Central memory CD4-positive, alpha-beta T cell (primary cell): ENCODE data around the gene SORCS2.

Experiments used
- DNase-seq: peaks from one replicate; pipeline ENCODE4 v3.0.0; 2022

The SORCS2 gene

DNA sequence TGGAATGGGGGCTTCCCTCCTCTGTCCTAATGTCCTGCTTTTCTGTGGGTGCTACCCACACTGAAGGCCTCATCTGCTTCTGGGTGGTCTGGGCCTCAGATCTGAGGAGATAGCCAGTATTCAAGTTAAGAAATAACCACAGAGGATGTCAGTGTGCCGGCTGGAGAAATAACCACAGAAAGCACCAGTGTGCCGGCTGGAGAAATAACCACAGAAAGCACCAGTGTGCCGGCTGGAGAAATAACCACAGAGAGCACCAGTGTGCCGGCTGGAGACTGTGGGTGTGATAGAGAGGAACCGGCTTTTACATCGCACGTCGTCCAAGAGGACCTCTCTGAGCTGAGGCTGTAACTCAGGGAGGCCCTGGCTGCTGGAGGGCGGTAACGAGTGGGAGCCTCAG lies 308.1 kb downstream of the SORCS2 start:
- no peak for DNase-seq

DNA sequence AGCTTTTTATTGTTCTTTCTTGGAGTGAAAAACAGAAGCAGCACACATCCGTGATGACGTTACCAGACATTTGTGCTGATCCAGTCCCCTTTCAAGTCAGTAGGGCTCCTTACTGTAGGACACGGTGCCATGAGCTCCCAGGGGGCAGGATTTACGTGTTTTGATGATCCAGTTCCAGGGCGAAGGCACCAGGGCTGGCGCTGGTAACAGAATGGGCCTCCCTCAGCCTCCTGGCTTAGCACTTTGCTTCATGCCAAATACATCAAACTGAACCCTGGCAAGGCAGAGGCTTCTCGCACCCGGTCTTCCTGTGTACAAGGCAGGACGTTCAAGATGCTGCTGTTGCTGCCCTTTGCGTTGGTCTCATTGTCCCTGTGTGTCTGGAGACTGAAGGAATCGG lies 309.0 kb downstream of the SORCS2 start:
- no peak for DNase-seq

DNA sequence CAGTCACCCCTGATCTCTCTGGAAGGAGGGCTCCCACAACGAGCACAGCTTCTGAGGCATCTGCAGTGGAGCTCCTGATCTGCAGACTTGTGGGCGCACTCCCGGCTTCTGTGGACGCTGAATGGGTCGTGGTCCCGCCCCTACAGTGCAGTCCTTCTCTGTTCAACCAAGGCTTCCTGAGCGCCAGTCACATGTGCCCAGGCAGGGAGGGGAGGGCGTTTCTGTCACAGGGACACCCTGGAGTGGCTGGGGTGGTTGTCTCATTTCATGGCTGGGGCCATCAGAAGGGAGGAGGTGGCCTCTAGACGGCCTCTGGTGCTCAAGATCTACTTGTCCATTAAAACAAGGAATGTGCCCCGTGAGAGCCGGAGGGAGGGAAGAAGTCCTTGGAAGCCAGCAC lies 309.5 kb downstream of the SORCS2 start:
- DNase-seq = no peak

DNA sequence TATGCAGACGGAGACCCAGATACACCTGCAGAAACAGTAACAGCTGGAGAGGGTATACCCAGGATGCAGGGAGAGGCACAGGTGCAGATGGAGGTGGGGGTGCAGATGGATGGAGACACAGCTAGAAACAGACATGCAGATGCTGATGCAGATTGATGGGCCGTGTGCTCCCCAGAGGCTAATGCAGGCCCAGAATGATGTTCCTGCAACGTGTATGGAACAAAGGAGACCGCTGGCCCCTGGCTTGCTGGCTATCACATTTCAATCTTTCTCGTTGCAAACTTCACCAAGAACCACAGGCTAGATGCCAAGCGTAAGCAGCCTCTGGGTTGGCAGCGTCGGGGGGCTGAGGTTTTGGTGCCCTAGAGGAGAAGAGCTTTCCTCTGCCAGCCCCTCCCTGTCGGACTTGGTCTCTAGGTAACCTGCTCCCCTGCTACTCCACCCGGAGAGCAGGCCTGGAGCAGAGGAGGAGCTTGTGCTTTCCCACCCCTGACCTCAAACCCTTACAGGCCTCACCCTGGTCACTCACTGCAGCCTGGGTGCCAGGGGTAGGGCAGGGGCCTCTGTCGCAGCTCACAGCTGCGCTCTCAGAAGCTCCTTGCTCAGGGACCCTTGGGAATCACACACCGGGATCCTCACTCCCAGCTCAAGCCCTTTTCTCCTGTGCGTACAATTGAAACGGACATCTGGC lies 311.4 kb downstream of the SORCS2 start:
- no peak for DNase-seq

DNA sequence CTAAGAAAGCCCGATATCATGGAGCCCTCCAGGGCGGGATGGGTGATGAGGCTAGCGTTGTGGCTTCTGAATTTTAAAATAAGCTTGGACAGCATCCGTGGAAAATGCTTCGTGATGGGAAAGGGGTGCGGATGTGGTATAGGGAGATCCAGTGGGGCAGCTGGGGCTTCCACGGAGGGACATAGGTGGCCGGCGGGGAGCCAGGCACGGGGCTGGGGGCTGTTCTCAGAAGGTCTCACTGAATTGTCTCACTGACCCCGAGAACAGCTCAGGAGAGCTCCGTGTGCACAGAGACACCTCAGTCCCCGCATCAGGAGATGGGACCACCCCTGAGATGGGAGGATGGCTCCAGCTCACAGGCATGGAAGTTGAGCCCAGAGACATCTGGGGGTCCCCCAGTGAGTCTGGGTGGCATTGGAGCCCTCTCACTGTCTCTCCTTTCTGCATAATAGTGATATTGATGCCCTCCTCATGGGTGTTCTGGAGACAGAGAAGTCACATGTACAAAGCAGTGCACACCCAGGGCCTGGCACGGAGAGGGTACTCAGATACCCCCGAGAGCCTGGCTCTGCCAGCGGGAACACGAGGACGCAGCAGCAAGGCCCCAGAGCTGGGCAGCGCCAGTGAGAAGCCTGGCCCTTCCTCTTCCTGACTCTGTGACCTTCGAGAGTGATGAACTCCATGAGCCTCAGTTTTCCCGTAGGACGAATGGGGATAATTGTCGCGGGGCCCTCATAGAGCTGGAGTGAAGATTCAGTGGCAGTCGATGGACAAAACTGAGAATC lies 313.0 kb downstream of the SORCS2 start:
- no peak for DNase-seq

DNA sequence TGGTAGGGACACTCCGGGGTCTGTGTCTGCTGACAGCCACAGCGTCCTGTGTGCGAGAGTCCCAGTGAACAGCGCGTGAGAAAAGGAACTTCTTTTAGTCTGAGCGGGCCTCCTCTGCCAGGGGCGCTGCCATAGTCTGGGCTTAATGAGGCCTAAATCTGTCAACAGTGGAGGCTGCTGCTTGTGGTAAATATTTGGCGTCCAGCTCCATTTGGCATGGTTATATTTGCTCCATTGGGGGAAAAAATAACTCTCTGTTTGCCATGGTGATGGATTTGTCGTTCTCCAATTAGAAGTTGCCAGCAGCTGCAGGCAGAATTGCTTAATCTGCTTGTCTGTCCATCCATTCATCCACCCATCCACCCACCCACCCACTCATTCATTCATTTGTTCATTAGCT lies 313.8 kb downstream of the SORCS2 start:
- no peak for DNase-seq

DNA sequence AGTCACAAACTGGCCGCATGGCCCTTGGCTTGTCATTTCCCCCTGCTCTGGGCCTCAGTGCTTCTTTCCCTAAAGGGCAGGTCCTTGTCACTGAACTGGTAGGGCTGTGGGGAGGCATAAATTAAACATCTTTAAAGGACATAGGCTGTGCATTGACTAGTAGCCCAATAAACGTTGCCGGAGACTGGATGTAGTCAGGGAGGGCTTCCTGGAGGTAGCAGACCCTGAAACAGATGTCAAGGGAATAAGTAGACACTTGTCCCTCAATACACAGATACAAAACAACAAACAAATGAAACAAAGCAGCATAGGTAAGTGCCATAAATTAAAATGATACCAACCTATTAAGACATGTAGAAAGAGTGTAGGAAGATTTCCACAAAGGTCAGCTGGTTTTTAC lies 314.2 kb downstream of the SORCS2 start:
- DNase-seq = no peak

DNA sequence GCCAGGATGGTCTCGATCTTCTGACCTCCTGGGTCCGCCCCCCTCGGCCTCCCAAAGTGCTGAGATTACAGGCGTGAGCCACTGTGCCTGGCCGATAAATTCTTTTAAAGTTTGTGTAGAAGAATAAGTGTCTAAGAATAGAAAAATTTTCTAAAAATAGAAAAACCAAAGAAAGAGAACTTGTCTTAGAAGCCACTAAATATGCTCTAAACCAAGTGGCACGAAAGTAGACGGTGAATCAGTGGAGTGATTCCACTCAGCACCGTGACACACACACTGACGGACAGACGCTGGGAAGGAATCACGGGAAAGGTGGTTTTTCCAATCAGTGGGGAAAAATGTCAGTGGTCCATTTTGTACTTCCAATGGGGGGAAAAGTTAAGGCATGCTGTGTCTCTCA lies 315.0 kb downstream of the SORCS2 start:
- no peak for DNase-seq

DNA sequence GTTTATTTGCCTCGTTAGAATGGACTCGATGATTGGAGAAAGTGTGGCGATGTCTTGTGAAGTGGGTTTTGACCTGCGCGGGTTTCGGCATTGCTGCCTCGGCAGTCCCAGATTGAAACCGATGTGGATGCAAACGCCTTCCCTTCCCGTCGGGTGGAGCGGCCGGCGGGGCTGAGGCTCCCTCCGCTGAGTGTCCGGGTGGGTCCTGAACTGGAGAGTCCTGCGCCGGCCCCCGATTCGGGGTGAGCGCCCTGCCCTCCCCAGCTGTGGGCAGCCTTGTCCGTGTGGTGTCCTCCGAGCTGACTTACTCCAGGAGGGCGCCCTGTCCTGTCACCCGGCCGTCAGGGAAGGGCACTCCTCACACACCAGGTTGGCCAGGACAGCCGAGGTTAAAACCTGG lies 317.7 kb downstream of the SORCS2 start:
- no peak for DNase-seq

DNA sequence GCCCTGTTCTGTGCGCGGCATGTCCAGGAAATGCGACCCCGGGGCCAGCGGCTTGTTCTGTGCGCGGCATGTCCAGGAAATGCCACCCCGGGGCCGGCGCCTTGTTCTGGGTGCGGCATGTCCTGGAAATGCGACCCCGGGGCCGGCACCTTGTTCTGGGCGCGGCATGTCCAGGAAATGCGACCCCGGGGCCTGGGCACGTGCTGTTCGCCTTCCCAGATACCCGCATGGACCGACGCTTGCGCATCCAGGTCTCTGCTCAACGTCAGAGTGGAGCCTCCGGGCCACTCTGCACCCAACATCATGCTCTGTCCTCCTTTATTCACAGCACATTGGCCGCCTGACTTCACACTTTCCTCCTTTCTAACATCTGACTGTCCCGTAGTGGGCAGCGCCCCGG lies 318.2 kb downstream of the SORCS2 start:
- no peak for DNase-seq

DNA sequence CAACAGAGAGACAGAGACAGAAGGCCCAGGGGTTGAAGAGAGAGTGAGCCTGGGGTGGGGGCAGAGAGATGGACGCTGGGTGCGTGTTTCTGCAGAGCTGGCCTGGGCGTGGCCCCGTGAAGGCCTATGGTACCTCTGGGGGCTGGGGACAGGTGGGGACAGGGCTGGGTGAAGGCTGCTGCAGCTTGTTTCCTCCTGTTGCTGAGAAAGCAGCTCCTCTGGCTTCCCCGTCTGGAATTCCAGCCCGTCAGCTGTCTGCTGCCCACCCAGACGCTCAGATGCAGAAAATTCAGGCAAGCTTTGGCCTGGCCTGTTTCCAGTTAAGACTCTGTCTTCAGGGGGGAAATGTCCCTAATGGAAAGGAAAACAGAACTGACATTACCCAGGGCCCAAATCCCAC lies 319.2 kb downstream of the SORCS2 start:
- no peak for DNase-seq

DNA sequence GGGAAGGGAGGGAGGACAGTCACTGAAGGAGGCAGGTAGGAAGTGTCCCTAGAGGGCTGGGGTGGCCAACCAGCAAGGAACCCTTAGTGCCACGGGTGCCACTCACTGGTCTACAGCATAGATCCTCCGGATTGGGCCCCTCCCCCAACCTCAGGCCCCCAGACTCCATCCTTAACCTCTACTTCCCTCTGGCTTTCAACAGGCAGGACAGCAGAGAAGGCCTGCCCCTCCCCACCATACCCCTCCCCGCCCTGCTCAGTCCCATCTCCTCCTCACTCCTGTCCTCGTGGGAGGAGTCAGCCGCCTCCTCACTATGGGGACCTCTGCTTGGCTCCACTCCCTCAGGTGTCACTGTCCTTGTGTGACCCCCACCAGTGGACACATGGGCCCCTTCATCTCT lies 320.1 kb downstream of the SORCS2 start:
- DNase-seq = no peak

DNA sequence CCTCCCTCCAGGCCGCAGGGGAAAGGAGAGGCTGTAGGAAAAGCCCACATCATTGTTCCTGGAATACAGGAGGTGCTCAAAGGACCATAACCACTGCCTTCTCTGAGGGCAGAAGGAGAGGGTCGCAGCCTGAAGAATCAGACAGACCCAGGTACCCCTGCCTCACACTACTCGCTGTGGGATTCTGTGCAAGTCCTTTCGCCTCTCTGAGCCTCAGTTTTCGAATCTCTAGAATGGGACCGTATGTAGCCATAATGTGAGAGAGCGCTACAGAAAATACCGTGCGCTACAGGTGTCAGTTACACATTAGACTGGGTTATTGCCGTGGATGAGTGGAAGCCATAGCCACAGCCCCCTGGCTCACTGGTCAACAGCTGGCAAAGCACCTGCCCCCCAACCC lies 320.6 kb downstream of the SORCS2 start:
- no peak for DNase-seq

DNA sequence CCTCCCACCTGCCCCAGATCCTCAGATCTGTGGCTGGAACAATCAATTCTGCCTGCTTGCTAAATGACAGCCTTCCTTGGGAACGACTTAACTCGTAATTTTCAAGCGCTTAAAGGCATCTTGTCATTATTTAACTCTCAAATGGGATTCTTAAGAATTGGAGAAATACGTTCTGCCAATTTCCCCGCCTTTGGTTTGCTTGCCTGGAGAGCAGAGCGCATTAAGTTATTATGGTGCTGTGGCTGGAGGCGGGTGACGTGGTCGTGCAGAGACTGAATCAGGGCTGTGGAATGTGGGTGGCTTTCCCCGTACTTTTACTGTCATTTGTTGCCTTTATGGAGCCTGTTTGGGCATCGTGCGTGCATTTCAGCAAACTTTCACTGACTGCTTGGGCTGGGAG lies 321.3 kb downstream of the SORCS2 start:
- DNase-seq = no peak

DNA sequence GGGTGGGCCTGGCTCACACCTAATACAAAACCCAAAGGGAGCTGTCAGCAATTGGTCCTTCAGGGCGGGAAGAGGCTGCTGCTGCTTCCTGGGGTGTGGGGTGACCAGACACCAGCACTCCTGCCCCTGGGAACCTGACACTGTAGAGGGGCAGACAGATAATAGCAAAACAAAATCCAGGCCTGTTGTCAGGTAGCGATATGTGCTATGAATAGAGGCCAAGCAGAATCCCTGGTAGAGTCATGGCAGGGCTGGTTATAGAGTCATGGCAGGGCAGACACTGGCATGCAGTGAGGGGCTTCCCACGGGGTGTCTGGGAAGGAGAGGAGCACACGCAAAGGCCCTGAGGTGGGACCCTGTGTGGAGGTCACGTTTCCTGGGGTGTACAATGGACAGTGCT lies 321.9 kb downstream of the SORCS2 start:
- DNase-seq = no peak

DNA sequence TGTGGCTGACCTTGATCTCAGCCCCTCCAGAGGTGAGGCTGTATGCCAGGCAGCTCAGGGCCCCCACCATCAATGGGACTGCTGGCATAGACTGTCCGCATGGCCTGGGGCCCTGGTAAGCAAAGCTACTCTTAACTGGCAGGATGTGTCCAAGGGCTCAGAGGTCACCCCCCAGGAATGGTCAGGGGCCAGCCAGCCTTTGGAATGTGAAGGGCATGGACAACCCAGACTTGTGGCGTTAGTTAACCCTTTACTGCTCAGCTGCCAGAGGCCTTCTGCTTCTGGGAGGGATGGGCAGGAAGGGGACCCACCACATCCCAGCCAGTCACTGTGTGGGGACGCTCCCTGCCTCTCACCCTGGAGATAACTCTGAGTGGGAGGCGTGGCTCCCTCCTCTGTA lies 322.5 kb downstream of the SORCS2 start:
- DNase-seq = no peak

DNA sequence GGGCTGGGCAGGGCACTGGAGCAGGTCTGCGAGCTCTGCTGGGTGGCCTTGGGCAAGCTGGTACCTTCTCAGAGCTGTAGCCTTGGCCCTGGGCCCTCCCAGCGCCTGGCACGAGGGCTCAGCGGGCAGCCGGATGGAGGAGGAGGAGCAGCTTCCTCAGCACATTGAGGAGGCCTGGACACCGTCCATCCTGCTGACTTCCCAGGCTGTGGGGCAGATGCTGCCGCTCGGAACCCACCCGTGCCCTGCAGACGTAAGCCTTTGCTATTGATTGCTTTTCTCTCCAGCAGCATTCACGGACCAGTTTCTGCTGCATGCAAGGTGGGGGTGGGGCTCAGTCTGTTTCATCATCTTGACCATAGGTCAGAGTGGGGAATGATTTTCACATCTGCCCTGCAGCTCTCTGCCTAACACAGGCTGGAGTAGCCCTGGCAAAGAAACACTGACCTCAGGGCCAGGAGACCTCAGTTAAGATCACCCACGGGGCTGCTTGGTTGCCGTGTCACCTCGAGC lies 323.1 kb downstream of the SORCS2 start:
- no peak for DNase-seq

DNA sequence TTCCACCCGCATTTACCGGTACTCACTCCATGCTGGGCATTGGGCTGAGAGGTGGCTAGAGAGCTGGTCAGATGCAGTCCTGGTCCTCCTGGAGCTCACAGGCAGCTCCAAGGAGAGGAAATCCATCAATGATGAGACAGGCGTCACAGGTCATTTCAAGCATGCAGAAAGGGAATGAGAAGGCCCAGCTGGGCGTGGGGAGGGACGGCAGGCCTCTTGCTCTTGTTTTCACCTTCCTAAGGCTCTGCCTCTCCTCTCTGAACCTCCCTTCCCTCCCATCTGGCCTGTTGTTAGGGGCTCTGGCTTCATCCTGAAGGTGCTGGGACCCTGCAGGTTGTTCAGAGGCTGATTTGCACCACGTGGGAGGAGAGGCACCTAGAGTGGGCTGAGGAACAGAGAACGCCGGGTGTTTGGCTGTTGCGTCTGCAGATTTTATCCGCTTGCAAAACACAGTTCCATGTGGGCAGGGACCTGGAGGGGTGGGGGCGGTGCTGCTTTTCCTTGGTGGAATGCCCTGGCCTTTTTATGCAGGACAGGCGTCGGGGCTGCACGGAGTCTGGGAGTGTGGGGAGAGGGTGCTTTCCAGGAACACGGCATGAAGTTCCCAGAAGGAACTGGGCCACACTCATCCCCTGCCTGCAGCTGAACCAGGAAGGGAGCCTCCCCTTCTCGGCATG lies 323.9 kb downstream of the SORCS2 start:
- DNase-seq = no peak

DNA sequence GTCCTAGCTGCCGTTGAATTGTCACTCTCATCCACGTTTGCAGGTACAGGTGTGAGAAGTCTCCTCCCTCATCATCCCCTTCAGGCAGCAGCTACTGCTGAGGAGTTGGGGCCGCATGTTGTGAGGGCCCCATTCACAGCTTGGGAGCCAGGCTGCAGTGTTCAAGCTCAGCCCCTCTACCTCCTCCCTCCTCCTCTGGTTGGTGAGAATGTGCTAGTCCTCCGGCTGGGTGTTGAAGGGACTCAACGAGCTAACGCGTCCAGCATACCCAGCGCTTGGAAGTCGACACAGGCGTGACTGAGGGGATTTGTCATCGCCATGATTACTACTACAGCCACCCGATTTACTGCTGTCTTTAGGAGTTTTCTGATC lies 324.4 kb downstream of the SORCS2 start:
- DNase-seq = no peak

DNA sequence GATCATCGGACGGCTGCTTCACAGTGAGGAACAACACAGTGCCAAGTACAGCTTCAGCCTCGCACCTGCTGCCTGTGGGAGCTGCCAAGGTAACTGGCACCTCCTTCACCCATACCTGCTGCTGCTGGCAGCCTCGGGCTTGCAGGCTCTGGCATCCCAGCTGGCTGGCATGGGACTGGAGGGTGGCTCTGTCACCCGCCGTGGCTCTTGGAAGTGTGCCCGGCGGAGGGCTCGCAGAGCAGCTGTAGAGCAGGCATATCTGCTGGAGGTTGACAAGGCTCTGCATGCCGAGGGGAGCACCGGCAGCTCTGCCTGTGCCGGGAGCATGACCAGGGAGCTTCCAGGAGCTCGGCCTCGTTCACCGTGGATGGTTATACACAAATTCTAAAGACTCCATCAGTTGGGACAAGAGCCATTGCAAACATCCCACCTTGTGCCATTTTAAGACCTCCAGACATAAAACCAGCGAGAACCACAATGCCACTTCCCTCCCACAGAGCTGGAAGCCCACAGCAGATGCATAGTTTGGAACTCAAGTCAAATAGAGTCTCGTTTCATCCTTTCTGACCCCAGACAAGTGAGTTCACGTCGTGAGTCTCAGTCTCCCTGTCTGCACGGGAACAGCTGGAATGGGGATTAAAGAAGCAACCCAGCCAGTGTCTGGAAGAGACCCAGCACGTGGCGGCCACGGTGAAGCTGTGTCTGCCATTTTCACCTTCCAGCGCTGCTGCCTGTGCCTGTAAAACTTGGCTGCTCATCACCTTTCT lies 326.7 kb downstream of the SORCS2 start:
- DNase-seq = no peak

DNA sequence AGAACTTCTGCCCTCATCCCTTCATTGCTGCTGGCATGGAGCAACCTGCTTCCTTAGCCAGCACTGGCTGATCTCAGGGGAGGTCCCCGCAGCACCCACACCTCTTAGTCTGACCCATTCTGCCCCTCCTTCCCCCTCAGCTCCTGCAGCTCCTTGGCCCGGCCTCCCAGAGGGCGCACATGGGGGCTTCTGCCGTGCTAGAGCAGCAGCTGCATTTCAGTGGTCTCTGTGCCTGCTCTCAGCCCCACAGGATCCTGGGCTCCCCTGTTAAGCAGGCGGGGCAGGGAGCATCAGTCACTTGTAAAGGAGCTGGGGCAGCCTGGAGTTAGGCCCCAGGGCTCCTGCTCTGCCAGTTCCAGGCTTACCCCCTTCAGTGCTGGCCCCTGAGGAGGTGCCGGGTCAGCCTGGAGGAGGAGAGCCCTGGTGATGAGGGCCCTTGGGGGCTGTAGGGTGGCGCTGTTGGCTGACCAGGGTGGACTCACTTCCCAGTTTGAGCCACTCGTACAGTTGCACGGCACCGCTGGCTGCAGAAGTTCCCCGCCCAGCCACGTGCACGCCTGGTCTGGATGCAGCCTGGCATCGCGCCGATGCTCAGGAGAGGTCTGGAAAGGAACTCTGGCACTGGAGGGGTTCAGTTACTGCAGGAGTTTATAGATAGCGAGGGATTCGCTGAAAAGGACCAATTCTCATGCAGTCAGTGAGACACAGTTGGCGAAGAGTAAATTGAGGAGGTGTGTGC lies 327.5 kb downstream of the SORCS2 start:
- no peak for DNase-seq

DNA sequence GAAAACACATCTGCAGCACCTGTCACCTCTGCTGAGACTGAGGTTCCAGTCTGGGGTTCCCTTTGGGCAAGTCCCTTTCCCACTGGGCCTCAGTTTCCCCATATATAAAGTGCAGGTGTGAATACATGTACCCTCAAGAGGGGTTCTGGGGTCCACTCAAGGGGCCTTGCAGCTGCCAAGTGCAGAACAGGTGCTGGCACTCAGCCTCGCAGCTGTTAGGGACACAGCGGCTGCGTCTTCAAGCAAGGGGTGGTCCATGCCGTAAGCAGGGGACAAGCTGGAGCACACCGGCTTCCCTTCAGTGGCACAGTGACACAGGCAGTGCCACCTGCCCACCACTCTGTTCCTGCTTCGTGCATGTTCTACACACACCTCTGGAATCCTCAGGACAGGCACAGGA lies 329.3 kb downstream of the SORCS2 start:
- DNase-seq = no peak
